DOHH2 (cell line): Measurements from ENCODE around the gene ABTB2.

Experiments
- H3F3A ChIP-seq: fragments of 200-600 bp; sonication (generic), shearing (Covaris generic); 2 replicates; pipeline ENCODE4 v1.6.0; 2016; ENCODE audit warnings: antibody characterized with exemption, mild to moderate bottlenecking; ENCODE audit not compliant: control insufficient read depth, insufficient read depth
- H3K27ac ChIP-seq: fragments of 200-600 bp; sonication (generic); 2 replicates; pipeline ENCODE4 v1.5.1; 2014; ENCODE audit warnings: low read depth, mild to moderate bottlenecking, low read length, moderate library complexity
- H3K27me3 ChIP-seq: fragments of 200-600 bp; sonication (generic); 2 replicates; pipeline ENCODE4 v1.6.1; 2014; ENCODE audit warnings: mild to moderate bottlenecking, low read length, mixed read lengths; ENCODE audit not compliant: control insufficient read depth
- H3K36me3 ChIP-seq: fragments of 200-600 bp; sonication (generic); 2 replicates; pipeline ENCODE4 v1.6.1; 2014; ENCODE audit warnings: mild to moderate bottlenecking, low read length, moderate library complexity, mixed read lengths; ENCODE audit not compliant: control insufficient read depth
- H3K4me1 ChIP-seq: fragments of 200-600 bp; sonication (generic); 2 replicates; pipeline ENCODE4 v1.6.1; 2014; ENCODE audit warnings: mild to moderate bottlenecking, low read length, mixed read lengths; ENCODE audit not compliant: control insufficient read depth
- H3K4me2 ChIP-seq: fragments of 200-600 bp; sonication (generic); 2 replicates; pipeline ENCODE4 v1.6.0; 2014; ENCODE audit warnings: mild to moderate bottlenecking, low read length, moderate library complexity
- H3K4me3 ChIP-seq: fragments of 200-600 bp; sonication (generic); 2 replicates; pipeline ENCODE4 v1.5.1; 2014; ENCODE audit warnings: mild to moderate bottlenecking, low read length, mixed read lengths
- H3K79me2 ChIP-seq: fragments of 200-600 bp; sonication (generic); 2 replicates; pipeline ENCODE4 v1.6.1; 2014; ENCODE audit warnings: mild to moderate bottlenecking, low read length, mixed read lengths; ENCODE audit not compliant: control insufficient read depth
- H3K9me2 ChIP-seq: fragments of 200-600 bp; sonication (generic); replicated peaks from 2 replicates; pipeline ENCODE4 v1.6.1; 2014; ENCODE audit warnings: mild to moderate bottlenecking, low read length, mixed read lengths; ENCODE audit not compliant: control insufficient read depth
- H3K9me3 ChIP-seq: fragments of 200-600 bp; sonication (generic); 2 replicates; pipeline ENCODE4 v1.6.1; 2014; ENCODE audit warnings: antibody characterized with exemption, low read length, mixed read lengths; ENCODE audit not compliant: control insufficient read depth, insufficient read depth
- H4K20me1 ChIP-seq: fragments of 200-600 bp; sonication (generic); 2 replicates; pipeline ENCODE4 v1.6.0; 2014; ENCODE audit warnings: low read depth, mild to moderate bottlenecking, antibody characterized with exemption, low read length, moderate library complexity; ENCODE audit not compliant: control insufficient read depth, insufficient read depth
- CTCF ChIP-seq: fragments of 200-600 bp; sonication (generic); IDR thresholded peaks from one replicate; pipeline ENCODE4 v1.5.1; 2014; ENCODE audit warnings: antibody characterized with exemption, mild to moderate bottlenecking, low read depth, low read length; ENCODE audit not compliant: poor library complexity, severe bottlenecking
- EZH2phosphoT487 ChIP-seq: fragments of 200-600 bp; sonication (generic); IDR thresholded peaks from 2 replicates; pipeline ENCODE4 v1.6.1; 2017; ENCODE audit warnings: borderline replicate concordance, mild to moderate bottlenecking, antibody characterized with exemption, low read length, moderate library complexity, mixed read lengths

The ABTB2 gene

GRCh38 chr11:34329876-34330275, 27.9 kb downstream of the ABTB2 start:
- Histone ChIP-seq H3K36me3 (no peaks in the 10 kb centered on the region), H3K4me3 (no peak overlapping the region), H4K20me1 (no peaks in the 10 kb centered on the region), H3K27me3 (peaks cover 14% of the 10 kb centered on the region; the same call in 1 of the 2 replicates), H3K4me2 (no peak overlapping the region), H3K9me3 (no peaks in the 10 kb centered on the region), H3K4me1 (no peaks in the 10 kb centered on the region), H3F3A (no peaks in the 10 kb centered on the region), H3K79me2 (no peaks in the 10 kb centered on the region), H3K9me2 (no peaks in the 10 kb centered on the region), H3K27ac (no peak overlapping the region)
- TF ChIP-seq CTCF: no peak
- TF ChIP-seq EZH2phosphoT487: no peak

- Histone ChIP-seq H3K4me3 (no peak overlapping the region), H3K27me3 (peaks cover 11% of the 10 kb centered on the region), H3K4me1 (no peaks in the 10 kb centered on the region), H4K20me1 (no peaks in the 10 kb centered on the region), H3K9me3 (no peaks in the 10 kb centered on the region), H3K4me2 (no peak overlapping the region), H3F3A (no peaks in the 10 kb centered on the region), H3K79me2 (no peaks in the 10 kb centered on the region), H3K36me3 (no peaks in the 10 kb centered on the region), H3K9me2 (no peaks in the 10 kb centered on the region), H3K27ac (no peak overlapping the region)
- TF ChIP-seq CTCF: no peak
- TF ChIP-seq EZH2phosphoT487: no peak
Measured at GRCh38 chr11:34328632-34328910, 29.2 kb downstream of the ABTB2 start.

GRCh38 chr11:34327804-34328631, 29.8 kb downstream of the ABTB2 start:
- no peak overlapping the region for H3K27ac ChIP-seq
- H3K9me3 ChIP-seq: no peaks in the 10 kb centered on the region
- H3K4me1 ChIP-seq: no peaks in the 10 kb centered on the region
- no peaks in the 10 kb centered on the region for H4K20me1 ChIP-seq
- H3K4me3 ChIP-seq: no peak overlapping the region
- H3K9me2 ChIP-seq: no peaks in the 10 kb centered on the region
- TF ChIP-seq CTCF: no peak
- no peaks in the 10 kb centered on the region for H3K79me2 ChIP-seq
- no peak overlapping the region for H3K4me2 ChIP-seq
- H3K36me3 ChIP-seq: no peaks in the 10 kb centered on the region
- peaks cover 11% of the 10 kb centered on the region for H3K27me3 ChIP-seq
- H3F3A ChIP-seq: no peaks in the 10 kb centered on the region
